DND-41 (cell line): ENCODE results near the gene MYLK3.

Source experiments
- EZH2 ChIP-seq: IDR thresholded peaks from 3 replicates; pipeline ENCODE4 v1.6.1; 2012; ENCODE audit warnings: borderline replicate concordance, low read depth, mild to moderate bottlenecking, moderate library complexity, low read length, inconsistent platforms; ENCODE audit not compliant: severe bottlenecking
- TF ChIP-seq, protein P1 (sequence below): IDR thresholded peaks from 2 replicates; pipeline ENCODE4 v1.5.1; 2012; ENCODE audit warnings: borderline replicate concordance, low read length, moderate library complexity, mild to moderate bottlenecking; ENCODE audit not compliant: poor library complexity, severe bottlenecking; ENCODE audit errors: extremely low read depth

DNA sequence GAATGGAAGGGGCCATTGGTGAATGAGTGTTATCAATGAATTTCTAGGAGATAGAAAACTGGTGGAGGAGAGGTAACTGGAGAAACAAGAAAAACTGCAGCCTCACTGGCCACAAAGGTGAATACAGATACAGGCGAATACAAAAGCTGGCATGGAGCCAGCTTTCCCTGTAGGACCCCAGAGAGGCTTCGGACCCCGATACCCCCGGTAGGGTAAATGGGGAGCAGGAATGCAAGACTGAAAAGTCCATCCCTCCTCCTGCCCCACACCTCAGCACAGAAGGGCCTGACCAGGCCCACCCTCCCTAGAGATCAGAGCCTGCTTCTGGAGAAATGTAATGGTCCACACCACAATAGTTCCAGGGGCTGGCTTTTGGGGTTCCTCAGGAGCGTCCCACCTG, 4.9 kb upstream of the MYLK3 start:
- TF ChIP-seq, protein P1, sequence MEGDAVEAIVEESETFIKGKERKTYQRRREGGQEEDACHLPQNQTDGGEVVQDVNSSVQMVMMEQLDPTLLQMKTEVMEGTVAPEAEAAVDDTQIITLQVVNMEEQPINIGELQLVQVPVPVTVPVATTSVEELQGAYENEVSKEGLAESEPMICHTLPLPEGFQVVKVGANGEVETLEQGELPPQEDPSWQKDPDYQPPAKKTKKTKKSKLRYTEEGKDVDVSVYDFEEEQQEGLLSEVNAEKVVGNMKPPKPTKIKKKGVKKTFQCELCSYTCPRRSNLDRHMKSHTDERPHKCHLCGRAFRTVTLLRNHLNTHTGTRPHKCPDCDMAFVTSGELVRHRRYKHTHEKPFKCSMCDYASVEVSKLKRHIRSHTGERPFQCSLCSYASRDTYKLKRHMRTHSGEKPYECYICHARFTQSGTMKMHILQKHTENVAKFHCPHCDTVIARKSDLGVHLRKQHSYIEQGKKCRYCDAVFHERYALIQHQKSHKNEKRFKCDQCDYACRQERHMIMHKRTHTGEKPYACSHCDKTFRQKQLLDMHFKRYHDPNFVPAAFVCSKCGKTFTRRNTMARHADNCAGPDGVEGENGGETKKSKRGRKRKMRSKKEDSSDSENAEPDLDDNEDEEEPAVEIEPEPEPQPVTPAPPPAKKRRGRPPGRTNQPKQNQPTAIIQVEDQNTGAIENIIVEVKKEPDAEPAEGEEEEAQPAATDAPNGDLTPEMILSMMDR = no peak
- no peak for TF ChIP-seq EZH2
